DND-41 (cell line): Measurements from ENCODE around the gene DNAJC17.

Source experiments
- EZH2 ChIP-seq: IDR thresholded peaks from 3 replicates; pipeline ENCODE4 v1.6.1; 2012; ENCODE audit warnings: borderline replicate concordance, low read depth, mild to moderate bottlenecking, moderate library complexity, low read length, inconsistent platforms; ENCODE audit not compliant: severe bottlenecking
- TF ChIP-seq, protein P1 (sequence below): IDR thresholded peaks from 2 replicates; pipeline ENCODE4 v1.5.1; 2012; ENCODE audit warnings: borderline replicate concordance, low read length, moderate library complexity, mild to moderate bottlenecking; ENCODE audit not compliant: poor library complexity, severe bottlenecking; ENCODE audit errors: extremely low read depth

DNA sequence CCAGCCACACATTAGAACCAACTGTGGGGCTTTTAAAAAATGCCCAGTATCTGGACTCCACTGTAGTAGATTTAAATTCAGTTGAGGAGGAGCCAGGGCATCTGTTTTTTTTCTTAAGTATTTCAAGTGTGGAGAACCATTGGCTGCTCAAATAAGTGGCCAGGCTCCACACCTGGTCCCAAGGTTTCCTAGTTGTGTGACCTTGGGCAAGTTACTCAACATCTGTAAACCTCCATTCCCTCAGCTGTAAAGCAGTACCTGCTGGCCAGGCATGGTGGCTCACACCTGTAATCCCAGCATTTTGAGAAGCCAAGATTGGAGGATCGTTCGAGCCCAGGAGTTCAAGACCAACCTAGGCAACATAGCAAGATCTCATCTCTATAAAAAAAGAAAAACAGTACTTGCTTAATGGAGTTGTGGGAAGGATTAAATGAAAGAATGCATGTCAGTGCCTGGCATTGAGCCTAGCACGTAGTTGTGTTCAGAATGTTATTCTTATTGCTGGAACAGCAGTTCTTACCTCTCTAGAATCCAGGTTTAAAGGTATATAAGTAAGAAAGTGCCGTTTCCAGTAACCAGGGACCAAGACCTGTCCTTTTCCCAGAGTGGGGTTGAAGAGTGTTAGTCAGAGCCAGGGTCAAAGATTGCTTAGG is 19.3 kb upstream of the DNAJC17 start:
- TF ChIP-seq, protein P1, sequence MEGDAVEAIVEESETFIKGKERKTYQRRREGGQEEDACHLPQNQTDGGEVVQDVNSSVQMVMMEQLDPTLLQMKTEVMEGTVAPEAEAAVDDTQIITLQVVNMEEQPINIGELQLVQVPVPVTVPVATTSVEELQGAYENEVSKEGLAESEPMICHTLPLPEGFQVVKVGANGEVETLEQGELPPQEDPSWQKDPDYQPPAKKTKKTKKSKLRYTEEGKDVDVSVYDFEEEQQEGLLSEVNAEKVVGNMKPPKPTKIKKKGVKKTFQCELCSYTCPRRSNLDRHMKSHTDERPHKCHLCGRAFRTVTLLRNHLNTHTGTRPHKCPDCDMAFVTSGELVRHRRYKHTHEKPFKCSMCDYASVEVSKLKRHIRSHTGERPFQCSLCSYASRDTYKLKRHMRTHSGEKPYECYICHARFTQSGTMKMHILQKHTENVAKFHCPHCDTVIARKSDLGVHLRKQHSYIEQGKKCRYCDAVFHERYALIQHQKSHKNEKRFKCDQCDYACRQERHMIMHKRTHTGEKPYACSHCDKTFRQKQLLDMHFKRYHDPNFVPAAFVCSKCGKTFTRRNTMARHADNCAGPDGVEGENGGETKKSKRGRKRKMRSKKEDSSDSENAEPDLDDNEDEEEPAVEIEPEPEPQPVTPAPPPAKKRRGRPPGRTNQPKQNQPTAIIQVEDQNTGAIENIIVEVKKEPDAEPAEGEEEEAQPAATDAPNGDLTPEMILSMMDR: no peak
- no peak for TF ChIP-seq EZH2
